SK-N-SH treated with all-trans-retinoic acid at 6 μM for 48 hours (cell line): Measurements from ENCODE around the gene KRTAP15-1.

ENCODE experiments used
- ATAC-seq: fragments of 200-7000 bp; cut with Tn5 transposase; 3 replicates; pipeline ENCODE4 v1.9.1; 2020; ENCODE audit warnings: mild to moderate bottlenecking, moderate library complexity
- CREB5 ChIP-seq: fragments of 250-450 bp; sonication (Bioruptor Pico); IDR thresholded peaks from 2 replicates; pipeline ENCODE4 v1.5.1; 2020; ENCODE audit warnings: low read depth, mild to moderate bottlenecking, moderate library complexity
- CSDC2 ChIP-seq: fragments of 250-450 bp; sonication (Bioruptor Pico); IDR thresholded peaks from 2 replicates; pipeline ENCODE4 v1.5.0; 2020; ENCODE audit warnings: mild to moderate bottlenecking, moderate library complexity
- CSRNP3 ChIP-seq: fragments of 250-450 bp; sonication (Bioruptor Pico); IDR thresholded peaks from 2 replicates; pipeline ENCODE4 v1.5.1; 2021; ENCODE audit warnings: mild to moderate bottlenecking, moderate library complexity
- ESRRG ChIP-seq: fragments of 250-450 bp; sonication (Bioruptor Pico); IDR thresholded peaks from 2 replicates; pipeline ENCODE4 v1.6.1; 2021; ENCODE audit warnings: mild to moderate bottlenecking
- GLIS3 ChIP-seq: fragments of 250-450 bp; sonication (Bioruptor Pico); IDR thresholded peaks from 2 replicates; pipeline ENCODE4 v1.5.0; 2020; ENCODE audit warnings: mild to moderate bottlenecking, moderate library complexity
- ISL1 ChIP-seq: fragments of 250-450 bp; sonication (Bioruptor Pico); IDR thresholded peaks from 2 replicates; pipeline ENCODE4 v2.1.2; 2022; ENCODE audit warnings: mild to moderate bottlenecking, moderate library complexity
- OSR1 ChIP-seq: fragments of 250-450 bp; sonication (Bioruptor Pico); IDR thresholded peaks from 2 replicates; pipeline ENCODE4 v1.8.0; 2022; ENCODE audit warnings: moderate library complexity, mild to moderate bottlenecking, inconsistent platforms
- PATZ1 ChIP-seq: fragments of 250-450 bp; sonication (Bioruptor Pico); IDR thresholded peaks from 2 replicates; pipeline ENCODE4 v1.8.0; 2020; ENCODE audit warnings: mild to moderate bottlenecking, moderate library complexity, borderline replicate concordance
- PPARA ChIP-seq: fragments of 250-450 bp; sonication (Bioruptor Pico); IDR thresholded peaks from 2 replicates; pipeline ENCODE4 v1.5.0; 2020; ENCODE audit warnings: mild to moderate bottlenecking, borderline replicate concordance
- RARB ChIP-seq: fragments of 250-450 bp; sonication (Bioruptor Pico); IDR thresholded peaks from 2 replicates; pipeline ENCODE4 v1.8.0; 2021; ENCODE audit warnings: mild to moderate bottlenecking, moderate library complexity
- SNAI2 ChIP-seq: fragments of 250-450 bp; sonication (Bioruptor Pico); IDR thresholded peaks from 2 replicates; pipeline ENCODE4 v1.5.0; 2020; ENCODE audit warnings: mild to moderate bottlenecking, moderate library complexity
- TCF4 ChIP-seq: fragments of 250-450 bp; sonication (Bioruptor Pico); IDR thresholded peaks from 2 replicates; pipeline ENCODE4 v1.8.0; 2021; ENCODE audit warnings: mild to moderate bottlenecking, moderate library complexity, borderline replicate concordance
- TOX ChIP-seq: fragments of 250-450 bp; sonication (Bioruptor Pico); IDR thresholded peaks from 2 replicates; pipeline ENCODE4 v1.8.0; 2021; ENCODE audit warnings: mild to moderate bottlenecking, moderate library complexity, borderline replicate concordance
- TSHZ2 ChIP-seq: fragments of 250-450 bp; sonication (Bioruptor Pico); IDR thresholded peaks from 2 replicates; pipeline ENCODE4 v1.5.0; 2020; ENCODE audit warnings: mild to moderate bottlenecking, moderate library complexity
- ZC3H10 ChIP-seq: fragments of 250-450 bp; sonication (Bioruptor Pico); IDR thresholded peaks from 2 replicates; pipeline ENCODE4 v1.5.1; 2021; ENCODE audit warnings: mild to moderate bottlenecking, moderate library complexity
- ZFP3 ChIP-seq: fragments of 250-450 bp; sonication (Bioruptor Pico); IDR thresholded peaks from 2 replicates; pipeline ENCODE4 v1.5.0; 2020; ENCODE audit warnings: mild to moderate bottlenecking, moderate library complexity
- ZFP30 ChIP-seq: fragments of 450-650 bp; formaldehyde crosslinking; IDR thresholded peaks from 2 replicates; pipeline ENCODE4 v1.5.0; 2022; ENCODE audit warnings: mild to moderate bottlenecking, moderate library complexity
- ZNF565 ChIP-seq: fragments of 450-650 bp; formaldehyde crosslinking; conservative IDR thresholded peaks from 2 replicates; pipeline ENCODE4 v1.5.0; 2020; ENCODE audit warnings: low read depth, mild to moderate bottlenecking, moderate library complexity
- ZNF8 ChIP-seq: fragments of 450-650 bp; formaldehyde crosslinking; IDR thresholded peaks from 2 replicates; pipeline ENCODE4 v1.5.0; 2020; ENCODE audit warnings: mild to moderate bottlenecking, moderate library complexity

Gene KRTAP15-1

GRCh38 chr21:30479259-30479658, 39.2 kb downstream of the KRTAP15-1 start:
- TF ChIP-seq CSRNP3 (CRISPR knock-in tag) (no peak), ISL1 (CRISPR knock-in tag) (no peak), ZFP3 (CRISPR knock-in tag) (no peak), TOX (CRISPR knock-in tag) (no peak), GLIS3 (no peak), OSR1 (CRISPR knock-in tag) (no peak), PATZ1 (CRISPR knock-in tag) (no peak), ESRRG (CRISPR knock-in tag) (no peak), ZNF565 (CRISPR knock-in tag) (no peak)
- ATAC-seq: no peak

GRCh38 chr21:30480145-30480544, 40.1 kb downstream of the KRTAP15-1 start, which contains the start of gene KRTAP19-1:
KRTAP19-1 (minus strand) TSS chr21:30480367; CDS start chr21:30480317, 50 bp downstream.
- TF ChIP-seq ZNF565 (CRISPR knock-in tag) (no peak), GLIS3 (no peak), RARB (CRISPR knock-in tag) (no peak), TSHZ2 (CRISPR knock-in tag) (no peak), ESRRG (CRISPR knock-in tag) (no peak), ISL1 (CRISPR knock-in tag) (no peak), CSRNP3 (CRISPR knock-in tag) (no peak), ZNF8 (CRISPR knock-in tag) (no peak), TOX (CRISPR knock-in tag) (no peak), PATZ1 (CRISPR knock-in tag) (no peak), OSR1 (CRISPR knock-in tag) (no peak), CSDC2 (CRISPR knock-in tag) (no peak), SNAI2 (CRISPR knock-in tag) (no peak), TCF4 (CRISPR knock-in tag) (no peak), ZFP30 (CRISPR knock-in tag) (no peak), ZC3H10 (no peak), ZFP3 (CRISPR knock-in tag) (no peak), PPARA (CRISPR knock-in tag) (no peak), CREB5 (no peak)
- ATAC-seq: no peak

- no peak for TF ChIP-seq ISL1 (CRISPR knock-in tag)
- ATAC-seq: no peak
These were observed 42.1 kb downstream of the KRTAP15-1 start for GRCh38 chr21:30482130-30482529.
